Gastrocnemius medialis (tissue), 4 donors: Measurements from ENCODE around the gene LCN15.
A peak's percentile ranks its signal among the peaks of the same experiment; 100 is the strongest.

Experiments used
- CTCF ChIP-seq, 5 experiments: fragments of 450-650 bp in 3 of 5; fragments of 200-600 bp in 2 of 5; sonication (generic) in 2 of 5; IDR thresholded peaks in 4 of 5; conservative IDR thresholded peaks in 1 of 5; 1 replicate in 4 of 5; 2 replicates in 1 of 5; pipeline ENCODE4 v1.5.1; 2016 to 2019; ENCODE audit warnings: antibody characterized with exemption in 5 of 5, mild to moderate bottlenecking in 3 of 5, moderate library complexity in 3 of 5
- POLR2A ChIP-seq, 2 donors: fragments of 450-650 bp; IDR thresholded peaks; one replicate each; pipeline ENCODE4 v1.6.1; 2017; ENCODE audit warnings: antibody characterized with exemption in 2 of 2, mild to moderate bottlenecking in 2 of 2, moderate library complexity in 2 of 2

GRCh38 chr9:136784249-136784996, 20.1 kb upstream of the LCN15 start:
- peak in 4 of 5 experiments; percentile 11 to 50 (median 39) for TF ChIP-seq CTCF (IDR thresholded peaks at IDR 0.05 in 4 of 5, conservative IDR thresholded peaks at IDR 0.05 in 1 of 5)
- TF ChIP-seq POLR2A (IDR thresholded peaks at IDR 0.05) = no peak
